Adrenal gland (tissue), 5 donors: ENCODE data around the gene HACD3.

Experiments used
- CTCF ChIP-seq, 6 experiments: fragments of 450-650 bp in 4 of 6; fragments of 200-600 bp in 2 of 6; sonication (generic) in 1 of 6; IDR thresholded peaks; 1 replicate in 5 of 6; 2 replicates in 1 of 6; pipeline versions ENCODE4 v1.5.1 to v1.8.0; 2016 to 2021; ENCODE audit warnings: antibody characterized with exemption in 6 of 6, mild to moderate bottlenecking in 2 of 6, moderate library complexity in 1 of 6
- POLR2A ChIP-seq, 2 donors: fragments of 450-650 bp; IDR thresholded peaks; one replicate each; pipeline ENCODE4 v1.6.1; 2017; ENCODE audit warnings: antibody characterized with exemption in 2 of 2, mild to moderate bottlenecking in 2 of 2, moderate library complexity in 1 of 2
- donor health status: DM: no; HTN: no; CAD: no.

- TF ChIP-seq CTCF (IDR thresholded peaks at IDR 0.05) = no peak
- no peak for TF ChIP-seq POLR2A (IDR thresholded peaks at IDR 0.05)
Measured at GRCh38 chr15:65559941-65560340, 29.7 kb downstream of the HACD3 start.
